GM18873 (cell line): ENCODE measurements around the gene ADARB1.

ENCODE experiments used
- ATAC-seq: cut with Tn5 transposase; IDR thresholded peaks from one replicate; pipeline ENCODE4 v1.9.1; 2021; ENCODE audit warnings: mild to moderate bottlenecking, moderate library complexity, moderate number of reproducible peaks; ENCODE audit not compliant: unreplicated experiment, low FRiP score

The ADARB1 gene

GRCh38 chr21:45090966-45091365, 16.6 kb downstream of the ADARB1 start:
- no peak for ATAC-seq

- ATAC-seq: no peak
These were observed 17.4 kb downstream of the ADARB1 start for GRCh38 chr21:45091550-45092322.

- ATAC-seq: no peak
These were observed 18.7 kb downstream of the ADARB1 start for GRCh38 chr21:45093035-45093532.

GRCh38 chr21:45094412-45094811, 20.0 kb downstream of the ADARB1 start:
- ATAC-seq: no peak

- ATAC-seq: no peak
These were observed 21.1 kb downstream of the ADARB1 start for GRCh38 chr21:45095505-45095904.

GRCh38 chr21:45096217-45096616, 21.8 kb downstream of the ADARB1 start:
- no peak for ATAC-seq

- no peak for ATAC-seq
These were observed 23.5 kb downstream of the ADARB1 start for GRCh38 chr21:45097827-45098387.

GRCh38 chr21:45098867-45099266, 24.5 kb downstream of the ADARB1 start:
- no peak for ATAC-seq

GRCh38 chr21:45099571-45099970, 25.2 kb downstream of the ADARB1 start:
- ATAC-seq: no peak

- no peak for ATAC-seq
These were observed 26.5 kb downstream of the ADARB1 start for GRCh38 chr21:45100866-45101265.

GRCh38 chr21:45102391-45102932, 28.1 kb downstream of the ADARB1 start:
- no peak for ATAC-seq

- ATAC-seq: no peak
These were observed 29.7 kb downstream of the ADARB1 start for GRCh38 chr21:45103971-45104520.

- ATAC-seq: no peak
These were observed 30.2 kb downstream of the ADARB1 start for GRCh38 chr21:45104560-45104959.

GRCh38 chr21:45105906-45106485, 31.6 kb downstream of the ADARB1 start:
- no peak for ATAC-seq

GRCh38 chr21:45108034-45108790, 33.8 kb downstream of the ADARB1 start:
- no peak for ATAC-seq

GRCh38 chr21:45108808-45109781, 34.7 kb downstream of the ADARB1 start:
- no peak for ATAC-seq

- peak; percentile 70 for ATAC-seq
These were observed 35.6 kb downstream of the ADARB1 start for GRCh38 chr21:45109831-45110492.

- ATAC-seq: no peak
These were observed 36.7 kb downstream of the ADARB1 start for GRCh38 chr21:45110873-45111624.
